Lung microvascular endothelial cell (primary cell): ENCODE data around the gene UBE2I. TPM values are rescaled to one million over a fixed set of nuclear protein-coding genes. Genes with fewer than 3 reads are reported as not detected.
A peak's percentile ranks its signal among the peaks of the same experiment; 100 is the strongest.
"Not testable (repeated sequence)": the region's sequence is repeated elsewhere in the genome, so short reads cannot be mapped to it uniquely, and the experiment has no call there.

Experiments
- DNase-seq, 2 donors: peaks; one replicate each; pipeline versions ENCODE4 v3.0.0 to v3.0.0-alpha.2; 2010; ENCODE audit warnings: low read depth in 2 of 2
- total RNA-seq: library from RNA; depleted of rRNA; stranded (reverse); fragments of >200 nt; gene quantifications from 2 replicates; pipeline ENCODE4 v1.2.1, GENCODE V29; 2014

UBE2I gene
- total RNA-seq, 1 donor from 2014 or later, result 35.3 TPM

GRCh38 chr16:1292208-1292607, 17.2 kb upstream of the UBE2I start:
- DNase-seq, result not testable (repeated sequence)

DNA sequence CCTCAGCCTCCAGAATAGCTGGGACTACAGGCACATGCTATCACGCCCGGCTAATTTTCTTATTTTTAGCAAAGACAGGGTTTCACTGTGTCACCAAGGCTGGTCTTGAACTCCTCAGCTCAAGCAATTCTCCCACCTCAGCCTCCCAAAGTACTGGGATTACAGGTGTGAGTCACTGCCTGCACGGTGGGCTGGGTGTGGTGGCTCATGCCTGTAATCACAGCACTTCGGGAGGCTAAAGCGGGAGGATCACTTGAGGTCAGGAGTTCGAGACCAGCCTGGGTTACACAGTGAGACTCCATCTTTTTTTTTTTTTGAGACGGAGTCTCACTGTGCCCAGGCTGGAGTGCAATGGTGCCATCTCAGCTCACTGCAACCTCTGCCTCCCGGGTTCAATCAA, 16.6 kb upstream of the UBE2I start:
- DNase-seq, result not testable (repeated sequence)

DNA sequence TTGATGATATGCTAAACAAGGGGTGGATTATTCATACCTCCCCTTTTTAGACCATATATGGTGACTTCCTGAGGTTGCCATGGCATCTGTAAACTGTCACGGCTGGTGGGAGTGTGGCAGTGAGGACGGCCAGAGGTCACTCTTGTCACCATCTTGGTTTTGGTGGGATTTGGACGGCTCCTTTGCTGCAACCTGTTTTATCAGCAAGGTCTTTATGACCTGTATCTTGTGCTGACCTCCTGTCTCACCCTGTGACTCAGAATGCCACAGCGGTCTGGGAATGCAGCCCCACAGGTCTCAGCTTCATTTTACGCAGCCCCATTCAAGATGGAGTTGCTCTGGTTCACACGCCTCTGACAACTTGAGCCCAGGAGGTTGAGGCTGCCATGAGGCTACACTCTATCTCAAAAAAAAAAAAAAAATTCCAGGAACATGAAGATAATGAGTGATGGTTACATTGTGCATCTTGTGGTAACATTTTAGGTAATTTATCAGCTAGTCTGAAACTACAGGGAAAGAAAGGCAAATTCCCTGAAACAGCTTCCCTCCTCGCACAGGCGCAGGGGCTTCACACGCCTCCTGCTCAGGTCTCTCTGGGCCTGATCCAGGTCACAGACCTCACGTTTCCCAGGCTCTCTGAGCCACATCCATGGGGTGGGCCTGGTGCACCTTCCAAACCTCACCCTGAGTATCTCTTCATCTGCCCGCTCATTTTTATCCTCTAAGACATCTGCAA, 15.3 kb upstream of the UBE2I start:
- DNase-seq, result no peak

- no peak for DNase-seq
Measured at GRCh38 chr16:1295465-1295864, 14.0 kb upstream of the UBE2I start.

GRCh38 chr16:1296688-1297017, 12.8 kb upstream of the UBE2I start:
- DNase-seq, result not testable (repeated sequence)

GRCh38 chr16:1297018-1297696, 12.3 kb upstream of the UBE2I start:
- DNase-seq, result peak; percentile 62 to 76

- DNase-seq, result no peak
Measured at GRCh38 chr16:1298406-1298805, 11.0 kb upstream of the UBE2I start.

- no peak for DNase-seq
Measured at GRCh38 chr16:1299012-1299867, 10.2 kb upstream of the UBE2I start.

- no peak for DNase-seq
Measured at GRCh38 chr16:1299868-1300203, 9.6 kb upstream of the UBE2I start.

DNA sequence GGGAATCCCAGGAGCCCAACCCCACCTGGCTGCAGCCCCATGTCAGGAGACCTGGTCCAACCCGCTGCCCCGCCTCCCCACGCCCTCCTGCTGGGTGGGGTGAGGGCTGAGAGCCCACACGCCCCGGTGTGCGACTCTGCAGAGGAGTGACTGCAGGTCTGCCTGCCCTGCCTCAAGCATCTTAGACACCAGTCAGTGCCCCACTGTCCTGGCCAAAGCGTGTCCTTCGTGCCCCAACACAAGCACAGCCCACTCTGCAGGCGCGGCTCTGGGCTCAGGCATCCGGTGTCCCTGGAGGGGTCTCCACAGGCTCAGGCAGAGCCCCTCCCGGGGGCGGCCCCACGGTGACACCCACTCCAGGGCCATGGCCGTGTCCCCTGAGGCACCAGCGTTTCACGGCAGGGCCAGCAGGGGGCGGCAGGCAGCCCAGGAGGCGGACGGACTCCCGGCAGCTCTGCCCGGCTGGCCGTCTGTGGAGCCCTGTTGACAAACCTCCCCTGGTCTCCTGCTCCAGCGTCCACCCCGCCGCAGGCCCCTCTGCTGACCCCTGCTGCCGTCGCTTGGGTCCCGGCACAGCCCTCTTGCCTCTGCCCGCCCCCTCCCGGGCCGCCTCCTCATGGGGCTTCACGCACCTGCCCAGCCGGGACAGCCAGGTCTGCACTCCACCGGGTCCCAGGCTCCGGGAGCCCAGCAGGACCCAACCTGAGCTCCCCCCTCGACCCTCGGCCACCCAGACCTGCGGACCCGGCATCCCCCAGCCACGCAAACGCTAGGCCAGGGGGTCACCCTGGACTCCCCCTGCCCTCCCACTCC, 8.6 kb upstream of the UBE2I start:
- peak; percentile 64 to 76 for DNase-seq

GRCh38 chr16:1301562-1301961, 7.9 kb upstream of the UBE2I start:
- no peak for DNase-seq

DNA sequence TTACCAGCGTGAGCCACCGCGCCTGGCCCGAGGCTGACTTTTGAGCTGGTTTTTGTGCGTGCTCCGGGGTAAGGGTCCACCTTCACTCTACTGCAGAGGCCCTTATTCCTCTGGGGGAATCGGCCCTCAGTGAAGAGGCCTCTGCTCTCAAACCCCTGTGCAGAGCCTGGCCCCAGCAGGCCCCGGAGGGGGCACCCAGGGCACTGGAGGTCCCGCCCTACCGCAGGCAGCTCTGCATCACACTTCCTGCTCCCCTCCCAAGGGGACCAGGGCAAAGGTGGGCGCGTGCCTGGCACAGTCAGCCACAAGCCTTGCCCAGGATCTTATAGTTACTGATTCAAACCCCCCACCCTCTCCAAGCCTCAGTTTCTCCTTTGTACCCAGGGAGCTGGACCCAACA, 3.6 kb upstream of the UBE2I start:
- no peak for DNase-seq

- no peak for DNase-seq
Measured at GRCh38 chr16:1306334-1306733, 3.1 kb upstream of the UBE2I start.

DNA sequence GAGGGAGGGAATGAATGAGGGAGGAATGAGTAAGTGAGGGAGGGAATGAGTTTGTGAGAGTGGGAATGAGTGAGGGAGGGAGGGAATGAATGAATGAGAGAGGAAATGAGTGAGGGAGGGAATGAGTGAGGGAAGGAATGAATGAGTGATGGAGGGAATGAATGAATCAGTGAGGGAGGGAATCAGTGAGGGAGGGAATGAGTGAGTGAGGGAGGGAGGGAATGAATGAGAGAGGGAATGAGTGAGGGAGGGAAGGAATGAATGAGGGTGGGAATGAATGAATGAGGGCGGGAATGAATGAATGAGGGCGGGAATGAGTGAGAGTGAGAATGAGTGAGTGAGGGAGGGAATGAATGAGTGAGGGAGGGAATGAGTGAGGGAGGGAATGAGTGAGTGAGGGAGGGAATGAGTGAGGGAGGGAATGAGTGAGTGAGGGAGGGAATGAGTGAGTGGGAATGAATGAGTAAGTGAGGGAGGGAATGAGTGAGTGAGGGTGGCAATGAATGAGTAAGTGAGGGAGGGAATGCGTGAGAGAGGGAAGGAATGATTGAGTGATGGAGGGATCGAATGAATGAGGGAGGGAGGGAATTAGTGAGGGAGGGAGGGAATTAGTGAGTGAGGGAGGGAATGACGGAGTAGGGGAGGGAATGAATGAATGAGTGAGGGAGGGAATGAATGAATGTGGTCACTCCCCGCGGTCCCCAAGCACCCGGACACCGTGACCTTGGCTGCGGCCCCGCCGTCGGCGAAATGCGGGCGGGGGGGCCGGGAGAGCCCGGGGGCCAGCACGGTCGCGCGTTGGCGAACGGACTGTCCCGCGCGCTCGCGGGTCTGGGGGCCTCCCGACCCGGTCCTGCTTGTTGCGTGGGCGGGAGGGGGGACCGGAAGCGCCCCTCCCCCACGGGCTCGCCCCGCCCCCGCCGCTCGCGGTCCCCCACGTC, 1.1 kb upstream of the UBE2I start:
- DNase-seq, result peak in 1 of 2 donors; percentile 23

DNA sequence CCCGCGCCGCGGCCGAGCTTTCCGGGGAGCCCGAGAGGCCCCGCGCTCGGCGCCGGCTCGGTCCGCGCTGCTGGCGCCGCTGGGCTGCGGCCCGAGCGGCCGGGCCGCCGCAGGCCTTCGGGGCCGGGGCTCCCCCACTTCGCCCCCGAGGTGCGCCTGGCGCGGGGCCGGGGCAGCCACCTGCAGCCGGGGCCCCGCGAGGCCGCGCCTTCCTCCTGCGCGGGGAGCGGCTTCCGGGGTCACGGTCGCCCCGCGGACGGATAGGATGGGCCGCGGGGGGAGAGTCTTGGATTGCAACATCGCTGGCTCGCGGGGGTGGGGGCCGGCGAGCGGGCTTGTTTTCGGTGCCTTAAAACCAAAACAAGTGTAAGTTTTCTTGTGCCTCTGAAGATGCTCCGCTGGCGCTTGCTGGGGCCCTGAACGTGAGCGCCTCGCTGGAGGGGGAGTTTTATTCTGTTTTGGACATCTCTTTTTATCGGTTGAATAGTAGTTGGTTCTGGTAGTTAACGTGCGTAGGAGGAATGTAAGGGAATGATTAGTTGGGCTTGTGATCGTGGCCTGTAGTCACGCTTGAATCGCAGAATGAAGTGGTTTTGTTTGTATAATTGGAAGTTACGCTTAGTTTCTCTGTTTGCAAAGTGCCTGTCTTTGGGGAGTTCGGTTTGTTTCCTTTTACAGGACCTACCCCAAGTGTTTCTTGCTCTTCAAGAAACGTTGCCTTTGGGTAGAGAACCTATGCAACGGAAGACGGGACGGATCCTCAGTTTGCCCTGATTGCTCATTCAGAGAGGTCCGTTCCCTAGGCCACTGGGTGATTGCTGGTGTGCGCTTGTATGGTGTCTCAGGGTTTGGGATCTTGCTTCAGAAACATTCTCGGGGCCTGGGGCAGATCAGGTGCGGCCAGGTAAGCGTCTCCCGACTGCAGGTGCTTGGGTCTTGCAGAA, 724 bp downstream of the UBE2I start:
- DNase-seq, result peak; percentile 44 to 50

- DNase-seq, result peak in 1 of 2 donors; percentile 36
Measured at GRCh38 chr16:1310832-1311200, 1.4 kb downstream of the UBE2I start.

GRCh38 chr16:1311212-1311737, 1.8 kb downstream of the UBE2I start:
- DNase-seq, result no peak

GRCh38 chr16:1311738-1312466, 2.5 kb downstream of the UBE2I start:
- DNase-seq, result peak in 1 of 2 donors; percentile 35

DNA sequence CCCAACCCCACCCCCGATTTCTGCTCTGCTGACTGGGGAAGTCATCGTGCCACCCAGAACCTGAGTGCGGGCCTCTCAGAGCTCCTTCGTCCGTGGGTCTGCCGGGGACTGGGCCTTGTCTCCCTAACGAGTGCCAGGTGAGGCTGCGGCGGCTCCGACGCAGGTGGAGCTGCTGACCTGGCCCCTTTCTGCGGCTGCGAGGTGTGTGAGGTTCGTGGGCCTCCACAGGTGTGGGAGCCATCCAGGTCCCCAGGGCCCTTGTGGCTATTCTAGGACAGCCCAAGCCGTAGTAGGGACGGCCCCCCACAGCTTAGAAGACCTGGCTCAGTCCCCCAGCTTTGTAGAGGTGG, 3.0 kb downstream of the UBE2I start:
- DNase-seq, result no peak
